A549 (cell line): ENCODE measurements around the gene ZNF827. TPM values are rescaled to one million over a fixed set of nuclear protein-coding genes. Genes with fewer than 3 reads are reported as not detected.

ENCODE experiments used
- ATAC-seq, 2 experiments: fragments of 200-7000 bp in 1 of 2; fragments of >200 bp in 1 of 2; cut with Nextera tagmentation in 1 of 2; cut with Tn5 transposase in 1 of 2; 3 replicates each; pipeline versions ENCODE4 v1.8.0 to v1.9.1; 2018 to 2020; ENCODE audit warnings: mild to moderate bottlenecking in 1 of 2, moderate library complexity in 1 of 2
- CTCF ChIA-PET: fragments of 300-600 bp; sonication (Branson Sonifier 250); formaldehyde crosslinking; extraction: SDS; loops from one replicate; lab custom pipeline; 2021; ENCODE audit warnings: antibody characterized with exemption, inconsistent platforms; lab: Yijun Ruan, JAX
- POLR2A ChIA-PET: fragments of 350-600 bp; formaldehyde crosslinking; extraction: SDS; loops from one replicate; lab custom pipeline; 2021; ENCODE audit warnings: antibody characterized with exemption, inconsistent platforms; lab: Yijun Ruan, JAX
- DNase-seq, 2 experiments: peaks; one replicate each; pipeline versions ENCODE4 v3.0.0 to v3.0.0-alpha.2; 2011 to 2016; ENCODE audit warnings: low read depth in 1 of 2, low spot score in 1 of 2
- FAIRE-seq: peaks from 2 replicates; lab custom pipeline; 2011; peaks lifted over from hg19 to GRCh38; lab: Jason Lieb, UNC
- H3K27ac ChIP-seq, 2 experiments: fragments of >200 bp; sonication (Bioruptor Twin); formaldehyde crosslinking; 3 replicates each; pipeline ENCODE4 v1.5.1; 2016 to 2017
- H3K4me1 ChIP-seq: fragments of >200 bp; sonication (Bioruptor Twin); formaldehyde crosslinking; 3 replicates; pipeline ENCODE4 v1.6.1; 2016
- H3K4me2 ChIP-seq: fragments of >200 bp; sonication (Bioruptor Twin); formaldehyde crosslinking; 3 replicates; pipeline ENCODE4 v1.6.1; 2016
- H3K4me3 ChIP-seq: fragments of >200 bp; sonication (Bioruptor Twin); formaldehyde crosslinking; 3 replicates; pipeline ENCODE4 v1.5.1; 2016
- H3K9me3 ChIP-seq: fragments of >200 bp; sonication (Bioruptor Twin); formaldehyde crosslinking; 3 replicates; pipeline ENCODE4 v1.6.1; 2016
- CHD2 ChIP-seq: fragments of 150-350 bp; IDR thresholded peaks from 2 replicates; pipeline ENCODE4 v1.6.1; 2014; ENCODE audit warnings: low read length; ENCODE audit not compliant: partially characterized antibody
- E2F6 ChIP-seq: IDR thresholded peaks from 2 replicates; pipeline ENCODE4 v1.6.1; 2012; ENCODE audit warnings: low read depth, borderline replicate concordance
- EHF ChIP-seq: fragments of 250-450 bp; sonication (Bioruptor Pico); IDR thresholded peaks from 2 replicates; pipeline ENCODE4 v1.5.0; 2020; ENCODE audit warnings: mild to moderate bottlenecking
- FOSB ChIP-seq: fragments of 250-450 bp; sonication (Bioruptor Pico); IDR thresholded peaks from 2 replicates; pipeline ENCODE4 v1.5.0; 2020; ENCODE audit warnings: mild to moderate bottlenecking, moderate library complexity
- FOSL2 ChIP-seq, 2 experiments: fragments of 450-650 bp in 1 of 2; fragments of >200 bp in 1 of 2; sonication (Bioruptor Twin) in 1 of 2; formaldehyde crosslinking; IDR thresholded peaks; 2 replicates each; pipeline versions ENCODE4 v1.5.0 to v1.6.1; 2016 to 2020; ENCODE audit warnings: mild to moderate bottlenecking in 1 of 2, moderate library complexity in 1 of 2
- FOXS1 ChIP-seq: fragments of 250-450 bp; sonication (Bioruptor Pico); IDR thresholded peaks from 2 replicates; pipeline ENCODE4 v1.5.0; 2020; ENCODE audit warnings: mild to moderate bottlenecking, moderate library complexity
- HES2 ChIP-seq: fragments of >200 bp; sonication (Bioruptor Twin); formaldehyde crosslinking; IDR thresholded peaks from 2 replicates; pipeline ENCODE4 v1.6.1; 2016
- HOXB13 ChIP-seq: fragments of 250-450 bp; sonication (Bioruptor Pico); IDR thresholded peaks from 2 replicates; pipeline ENCODE4 v1.5.0; 2020; ENCODE audit warnings: low read depth, mild to moderate bottlenecking, moderate library complexity
- JUNB ChIP-seq: fragments of >200 bp; sonication (Bioruptor Twin); formaldehyde crosslinking; IDR thresholded peaks from 2 replicates; pipeline ENCODE4 v1.6.1; 2016
- MAZ ChIP-seq: fragments of 150-350 bp; IDR thresholded peaks from 2 replicates; pipeline ENCODE4 v1.6.1; 2014; ENCODE audit warnings: antibody characterized with exemption, low read depth, low read length, borderline replicate concordance
- NFE2L2 ChIP-seq: fragments of 150-350 bp; conservative IDR thresholded peaks from 2 replicates; pipeline ENCODE4 v1.6.1; 2014; ENCODE audit warnings: low read length
- NPAS2 ChIP-seq: fragments of 250-450 bp; sonication (Bioruptor Pico); IDR thresholded peaks from 2 replicates; pipeline ENCODE4 v1.8.0; 2022; ENCODE audit warnings: mild to moderate bottlenecking, moderate library complexity, borderline replicate concordance
- POLR2A ChIP-seq: IDR thresholded peaks from 2 replicates; pipeline ENCODE4 v1.6.1; 2012; ENCODE audit warnings: mild to moderate bottlenecking, low read length
- RARB ChIP-seq: fragments of 250-450 bp; sonication (Bioruptor Pico); IDR thresholded peaks from 2 replicates; pipeline ENCODE4 v1.8.0; 2021; ENCODE audit warnings: mild to moderate bottlenecking, moderate library complexity
- RNF2 ChIP-seq: fragments of 200-600 bp; sonication (generic); IDR thresholded peaks from 2 replicates; pipeline ENCODE4 v1.6.1; 2016; ENCODE audit warnings: low read depth, mild to moderate bottlenecking, antibody characterized with exemption, moderate library complexity, borderline replicate concordance
- TP53 ChIP-seq: fragments of 250-450 bp; sonication (Bioruptor Pico); IDR thresholded peaks from 2 replicates; pipeline ENCODE4 v1.5.0; 2021; ENCODE audit warnings: mild to moderate bottlenecking, moderate library complexity
- WGBS: methylation state at CpG from one replicate; pipeline ENCODE4 v1.1.6; 2017; ENCODE audit errors: missing lambda C conversion rate; 5-methylcytosine and 5-hydroxymethylcytosine counted together
- polyA plus RNA-seq, 4 experiments: library from polyadenylated mRNA; depleted of rRNA in 3 of 4; stranded (reverse); fragments of >200 nt; fragmentation: RNase III in 1 of 4; extraction: RNeasy Plus Mini Kit Qiagen cat#74134 plus additional on column Dnase treatment in 1 of 4; gene quantifications; 2 replicates in 3 of 4; 3 replicates in 1 of 4; pipeline ENCODE4 v1.2.3, GENCODE V29; 2011 to 2017
- TF ChIP-seq, protein P1 (sequence below): IDR thresholded peaks from 2 replicates; pipeline ENCODE4 v1.6.1; 2012
- TF ChIP-seq, protein P2 (sequence below): fragments of >200 bp; sonication (Bioruptor Twin); formaldehyde crosslinking; IDR thresholded peaks from 3 replicates; pipeline ENCODE4 v1.5.1; 2016
- TF ChIP-seq, protein P3 (sequence below): fragments of 450-650 bp; IDR thresholded peaks from 2 replicates; pipeline ENCODE4 v1.6.1; 2014; ENCODE audit warnings: antibody characterized with exemption

The ZNF827 gene
- polyA plus RNA-seq, 2 of the 4 experiments (the other 2 are of a cell fraction), result 3.8 to 4.2 TPM

- 82% methylated on average over 3 of the region's 3 CpGs for WGBS
- no peak for FAIRE-seq
- DNase-seq, result no peak
- CTCF ChIA-PET, result no interaction called here
- no peak for TF ChIP-seq CHD2
- TF ChIP-seq, protein P1, sequence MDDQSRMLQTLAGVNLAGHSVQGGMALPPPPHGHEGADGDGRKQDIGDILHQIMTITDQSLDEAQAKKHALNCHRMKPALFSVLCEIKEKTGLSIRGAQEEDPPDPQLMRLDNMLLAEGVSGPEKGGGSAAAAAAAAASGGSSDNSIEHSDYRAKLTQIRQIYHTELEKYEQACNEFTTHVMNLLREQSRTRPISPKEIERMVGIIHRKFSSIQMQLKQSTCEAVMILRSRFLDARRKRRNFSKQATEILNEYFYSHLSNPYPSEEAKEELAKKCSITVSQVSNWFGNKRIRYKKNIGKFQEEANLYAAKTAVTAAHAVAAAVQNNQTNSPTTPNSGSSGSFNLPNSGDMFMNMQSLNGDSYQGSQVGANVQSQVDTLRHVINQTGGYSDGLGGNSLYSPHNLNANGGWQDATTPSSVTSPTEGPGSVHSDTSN, result no peak
- TF ChIP-seq RNF2, result no peak
- TF ChIP-seq, protein P2, sequence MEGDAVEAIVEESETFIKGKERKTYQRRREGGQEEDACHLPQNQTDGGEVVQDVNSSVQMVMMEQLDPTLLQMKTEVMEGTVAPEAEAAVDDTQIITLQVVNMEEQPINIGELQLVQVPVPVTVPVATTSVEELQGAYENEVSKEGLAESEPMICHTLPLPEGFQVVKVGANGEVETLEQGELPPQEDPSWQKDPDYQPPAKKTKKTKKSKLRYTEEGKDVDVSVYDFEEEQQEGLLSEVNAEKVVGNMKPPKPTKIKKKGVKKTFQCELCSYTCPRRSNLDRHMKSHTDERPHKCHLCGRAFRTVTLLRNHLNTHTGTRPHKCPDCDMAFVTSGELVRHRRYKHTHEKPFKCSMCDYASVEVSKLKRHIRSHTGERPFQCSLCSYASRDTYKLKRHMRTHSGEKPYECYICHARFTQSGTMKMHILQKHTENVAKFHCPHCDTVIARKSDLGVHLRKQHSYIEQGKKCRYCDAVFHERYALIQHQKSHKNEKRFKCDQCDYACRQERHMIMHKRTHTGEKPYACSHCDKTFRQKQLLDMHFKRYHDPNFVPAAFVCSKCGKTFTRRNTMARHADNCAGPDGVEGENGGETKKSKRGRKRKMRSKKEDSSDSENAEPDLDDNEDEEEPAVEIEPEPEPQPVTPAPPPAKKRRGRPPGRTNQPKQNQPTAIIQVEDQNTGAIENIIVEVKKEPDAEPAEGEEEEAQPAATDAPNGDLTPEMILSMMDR, result no peak
- no peak for TF ChIP-seq E2F6
- Histone ChIP-seq H3K4me1 (peaks cover 22% of the 10 kb centered on the region), H3K27ac (peak overlapping the region in 1 of 2 experiments; percentile 46; a peak in 2 of 6 replicates), H3K4me2 (no peak overlapping the region; the same call in 2 of the 3 replicates), H3K4me3 (no peak overlapping the region), H3K9me3 (no peaks in the 10 kb centered on the region)
- ATAC-seq, result no peak
- POLR2A ChIA-PET, result no interaction called here
Measured at GRCh38 chr4:145934434-145935047, 4.1 kb downstream of the ZNF827 start.

DNA sequence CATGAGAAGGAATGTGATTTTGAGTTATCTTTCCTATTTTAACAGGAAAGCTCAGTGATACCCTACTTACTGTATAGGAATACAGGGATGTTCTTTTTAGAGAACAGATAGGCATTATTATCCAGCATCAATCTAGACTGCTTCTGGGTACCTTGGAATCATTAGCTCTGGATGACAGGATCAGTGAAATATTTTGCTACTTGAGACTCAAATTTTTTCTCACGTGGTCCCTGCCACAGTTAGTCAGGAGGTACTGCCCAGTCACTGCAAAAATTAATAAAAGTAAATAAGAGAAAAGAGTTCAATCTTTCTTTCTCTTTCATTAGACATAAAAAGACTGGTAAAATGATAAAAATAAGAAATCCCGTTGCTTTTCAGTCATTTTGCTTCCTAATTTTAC, 5.5 kb downstream of the ZNF827 start:
- Histone ChIP-seq H3K27ac (no peak overlapping the region), H3K4me1 (peaks cover 15% of the 10 kb centered on the region), H3K9me3 (no peaks in the 10 kb centered on the region), H3K4me2 (no peak overlapping the region), H3K4me3 (no peak overlapping the region)
- 61% methylated on average over 2 of the region's 2 CpGs for WGBS
- ATAC-seq, result no peak
- TF ChIP-seq FOSB (no peak), FOSL2 (IDR thresholded peaks at IDR 0.05) (no peak), FOSL2 (CRISPR knock-in tag; IDR thresholded peaks at IDR 0.05) (no peak)
- FAIRE-seq, result no peak
- DNase-seq, result no peak
- ChIA-PET POLR2A (interaction anchor here (0.6 kb wide), 1 partner anchor 587 kb away, joined by 4 read pairs; no protein-coding TSS in a partner anchor), CTCF (no interaction called here)

GRCh38 chr4:145931403-145931802, 7.2 kb downstream of the ZNF827 start:
- no peak for FAIRE-seq
- peaks cover 15% of the 10 kb centered on the region for H3K4me1 ChIP-seq
- CTCF ChIA-PET, result interaction anchor here (0.9 kb wide), 1 partner anchor 20 kb away, joined by 3 read pairs; no protein-coding TSS in a partner anchor

DNA sequence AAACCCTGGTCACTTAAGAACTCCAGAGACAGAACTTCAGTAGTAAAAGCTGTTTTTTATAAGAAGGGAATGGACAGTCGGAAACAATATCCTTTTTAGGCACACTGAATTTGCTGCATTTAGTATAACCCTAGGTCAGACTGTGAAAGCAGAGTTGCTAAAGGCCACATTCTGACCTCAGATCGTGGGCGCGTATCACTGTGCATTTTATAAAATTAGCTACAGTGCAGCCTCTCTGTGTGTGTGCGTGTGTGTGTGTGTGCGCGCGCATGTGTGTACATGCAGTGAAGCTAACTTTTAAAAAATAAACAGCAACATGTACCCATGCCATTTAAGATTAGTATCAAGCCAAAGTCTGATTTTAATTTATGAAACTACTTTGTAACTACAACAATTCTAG, 8.0 kb downstream of the ZNF827 start:
- CTCF ChIA-PET, result no interaction called here
- Histone ChIP-seq H3K4me2 (no peak overlapping the region), H3K4me3 (no peak overlapping the region), H3K27ac (no peak overlapping the region), H3K4me1 (peaks cover 14% of the 10 kb centered on the region), H3K9me3 (no peaks in the 10 kb centered on the region)
- POLR2A ChIA-PET, result no interaction called here
- ATAC-seq, result no peak
- DNase-seq, result no peak
- WGBS, result 91% methylated on average over 8 of the region's 8 CpGs
- no peak for TF ChIP-seq NPAS2 (CRISPR knock-in tag)
- TF ChIP-seq FOXS1 (CRISPR knock-in tag), result no peak
- TF ChIP-seq, protein P2, result no peak
- TF ChIP-seq, protein P3, sequence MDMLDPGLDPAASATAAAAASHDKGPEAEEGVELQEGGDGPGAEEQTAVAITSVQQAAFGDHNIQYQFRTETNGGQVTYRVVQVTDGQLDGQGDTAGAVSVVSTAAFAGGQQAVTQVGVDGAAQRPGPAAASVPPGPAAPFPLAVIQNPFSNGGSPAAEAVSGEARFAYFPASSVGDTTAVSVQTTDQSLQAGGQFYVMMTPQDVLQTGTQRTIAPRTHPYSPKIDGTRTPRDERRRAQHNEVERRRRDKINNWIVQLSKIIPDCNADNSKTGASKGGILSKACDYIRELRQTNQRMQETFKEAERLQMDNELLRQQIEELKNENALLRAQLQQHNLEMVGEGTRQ, result no peak
- no peak for FAIRE-seq

More at GRCh38 chr4:145931403-145931802, 7.2 kb downstream of the ZNF827 start:
- H3K4me2 ChIP-seq, result no peak overlapping the region
- no peak for DNase-seq
- POLR2A ChIA-PET, result no interaction called here
- H3K4me3 ChIP-seq, result no peak overlapping the region
- ATAC-seq, result no peak
- TF ChIP-seq CHD2 (no peak), POLR2A (no peak), TP53 (no peak), RARB (CRISPR knock-in tag) (no peak), NFE2L2 (no peak), EHF (CRISPR knock-in tag) (no peak), HOXB13 (CRISPR knock-in tag) (no peak), MAZ (no peak), JUNB (no peak), HES2 (no peak)
- no peak overlapping the region for H3K27ac ChIP-seq
- no peaks in the 10 kb centered on the region for H3K9me3 ChIP-seq
- 90% methylated on average over 2 of the region's 2 CpGs for WGBS
